Measurements from ENCODE around the gene LRRC70. TPM values are rescaled to one million over a fixed set of nuclear protein-coding genes. Genes with fewer than 3 reads are reported as not detected.
"Not testable (repeated sequence)": the region's sequence is repeated elsewhere in the genome, so short reads cannot be mapped to it uniquely, and the experiment has no call there.

LRRC70 gene
- total RNA-seq, 4 donors from 2014 or later = 0.54 to 10.1 (median 3.5) TPM

DNA sequence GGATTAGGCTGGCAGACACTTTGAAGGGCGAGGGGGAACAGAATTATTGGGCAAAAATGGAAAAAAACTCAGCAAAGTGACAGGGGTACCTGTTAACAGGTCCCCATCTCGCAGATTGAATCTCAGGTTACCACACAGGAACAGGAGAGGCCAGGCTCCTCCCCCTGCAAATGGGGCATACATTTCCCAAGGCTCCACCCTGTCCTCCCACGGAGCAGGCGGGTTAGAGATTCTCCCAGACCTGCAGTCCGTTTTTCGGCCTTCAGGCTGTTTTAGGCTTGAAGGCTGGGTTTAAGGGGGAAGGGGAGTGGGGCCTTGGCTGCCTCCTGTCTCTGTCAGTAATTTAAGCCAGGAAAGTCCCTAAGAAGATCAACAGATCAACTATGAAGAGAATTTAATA lies 42.7 kb downstream of the LRRC70 start:
- 86 to 100% methylated on average over 1 to 6 of the region's 6 CpGs for WGBS, 2 donors (ENCODE audit: low coverage in 1 of 2)
- H3K4me1 ChIP-seq = no peaks in the 10 kb centered on the region

DNA sequence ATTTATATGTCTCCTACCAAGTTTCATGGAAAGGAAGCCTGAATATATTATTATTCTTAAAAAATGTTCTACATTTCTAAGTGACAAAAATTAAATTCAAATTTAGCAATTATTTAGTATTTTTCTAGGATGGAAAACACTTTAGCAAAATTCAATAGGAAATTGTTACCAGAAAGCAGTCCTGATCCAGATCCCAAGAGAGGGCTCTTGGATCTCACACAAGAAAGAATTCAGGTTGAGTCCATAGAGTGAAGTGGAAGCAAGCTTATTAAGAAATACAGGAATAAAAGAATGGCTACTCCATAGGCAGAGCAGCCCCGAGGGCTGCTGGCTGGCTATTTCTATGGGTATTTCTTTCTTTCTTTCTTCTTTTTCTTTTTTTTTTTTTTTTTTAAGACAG lies 44.7 kb downstream of the LRRC70 start:
- no peak for ATAC-seq
- Histone ChIP-seq H3K27ac (no peak overlapping the region), H3K4me1 (no peaks in the 10 kb centered on the region), H3K36me3 (peaks cover 0 to 27% of the 10 kb centered on the region in 2 donors), H3K27me3 (no peaks in the 10 kb centered on the region), H3K9me3 (no peaks in the 10 kb centered on the region), H3K4me3 (no peak overlapping the region)
- WGBS, 2 donors (ENCODE audit: low coverage in 1 of 2) = 80 to 90% methylated on average over 1 of the region's 1 CpG
- TF ChIP-seq POLR2A (IDR thresholded peaks at IDR 0.05) = no peak
- no peak for TF ChIP-seq EP300 (IDR thresholded peaks at IDR 0.05)
- TF ChIP-seq, protein P1, sequence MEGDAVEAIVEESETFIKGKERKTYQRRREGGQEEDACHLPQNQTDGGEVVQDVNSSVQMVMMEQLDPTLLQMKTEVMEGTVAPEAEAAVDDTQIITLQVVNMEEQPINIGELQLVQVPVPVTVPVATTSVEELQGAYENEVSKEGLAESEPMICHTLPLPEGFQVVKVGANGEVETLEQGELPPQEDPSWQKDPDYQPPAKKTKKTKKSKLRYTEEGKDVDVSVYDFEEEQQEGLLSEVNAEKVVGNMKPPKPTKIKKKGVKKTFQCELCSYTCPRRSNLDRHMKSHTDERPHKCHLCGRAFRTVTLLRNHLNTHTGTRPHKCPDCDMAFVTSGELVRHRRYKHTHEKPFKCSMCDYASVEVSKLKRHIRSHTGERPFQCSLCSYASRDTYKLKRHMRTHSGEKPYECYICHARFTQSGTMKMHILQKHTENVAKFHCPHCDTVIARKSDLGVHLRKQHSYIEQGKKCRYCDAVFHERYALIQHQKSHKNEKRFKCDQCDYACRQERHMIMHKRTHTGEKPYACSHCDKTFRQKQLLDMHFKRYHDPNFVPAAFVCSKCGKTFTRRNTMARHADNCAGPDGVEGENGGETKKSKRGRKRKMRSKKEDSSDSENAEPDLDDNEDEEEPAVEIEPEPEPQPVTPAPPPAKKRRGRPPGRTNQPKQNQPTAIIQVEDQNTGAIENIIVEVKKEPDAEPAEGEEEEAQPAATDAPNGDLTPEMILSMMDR (IDR thresholded peaks at IDR 0.05) = no peak
- TF ChIP-seq POLR2AphosphoS5 (IDR thresholded peaks at IDR 0.05) = no peak

More for the DNA sequence above, 42.7 kb downstream of the LRRC70 start:
- no peaks in the 10 kb centered on the region for H3K27me3 ChIP-seq
- no peaks in the 10 kb centered on the region for H3K9me3 ChIP-seq
- no peak overlapping the region for H3K4me3 ChIP-seq
- peaks cover 0 to 7% of the 10 kb centered on the region in 2 donors for H3K36me3 ChIP-seq
- no peak for TF ChIP-seq POLR2AphosphoS5 (IDR thresholded peaks at IDR 0.05)
- TF ChIP-seq EP300 (IDR thresholded peaks at IDR 0.05) = no peak
- TF ChIP-seq, protein P1 (IDR thresholded peaks at IDR 0.05) = no peak
- TF ChIP-seq POLR2A (IDR thresholded peaks at IDR 0.05) = no peak
- H3K27ac ChIP-seq = no peak overlapping the region
- ATAC-seq = no peak

DNA sequence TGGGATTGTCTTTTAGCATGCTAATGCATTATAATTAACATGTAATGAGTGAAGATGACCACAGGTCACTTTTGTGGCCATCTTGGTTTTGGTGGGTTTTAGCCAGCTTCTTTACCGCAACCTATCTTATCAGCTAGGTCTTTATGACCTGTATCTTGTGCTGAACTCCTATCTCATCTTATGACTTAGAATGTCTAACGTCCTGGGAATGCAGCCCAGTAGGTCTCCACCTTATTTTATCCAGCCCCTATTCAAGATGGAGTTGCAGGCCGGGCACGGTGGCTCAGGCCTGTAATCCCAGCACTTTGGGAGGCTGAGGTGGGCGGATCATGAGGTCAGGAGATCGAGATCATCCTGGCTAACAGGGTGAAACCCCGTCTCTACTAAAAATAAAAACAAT lies 45.8 kb downstream of the LRRC70 start:
- not testable (repeated sequence) for H3K27me3 ChIP-seq, H3K9me3 ChIP-seq, ATAC-seq, H3K27ac ChIP-seq, H3K4me3 ChIP-seq, H3K4me1 ChIP-seq
- 95% methylated on average over 4 of the region's 7 CpGs; no CpG with 5 or more reads in 1 of the 2 donors for WGBS, 2 donors (ENCODE audit: low coverage in 1 of 2)
- peaks cover 0 to 38% of the 10 kb centered on the region in 2 donors for H3K36me3 ChIP-seq

DNA sequence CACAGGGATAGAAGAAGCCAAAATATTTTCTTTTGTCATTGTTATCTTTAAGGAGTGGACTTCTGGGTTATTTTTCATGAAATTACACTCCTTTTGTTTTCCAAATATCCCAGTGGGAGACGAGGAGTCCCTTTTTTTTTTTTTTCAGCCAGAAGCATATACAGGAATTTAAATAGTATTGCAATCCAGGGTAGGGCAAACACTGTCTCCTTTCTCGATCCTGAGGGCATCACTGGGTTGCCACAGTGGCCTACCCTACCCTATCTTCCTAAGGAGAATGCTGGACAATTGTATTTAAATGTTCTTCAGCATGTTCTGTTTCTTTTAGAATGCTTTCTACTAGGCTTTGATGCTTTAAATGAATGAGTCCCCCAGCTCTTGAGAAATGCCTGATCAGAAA lies 47.9 kb downstream of the LRRC70 start:
- peaks cover 0 to 50% of the 10 kb centered on the region in 2 donors for H3K36me3 ChIP-seq
- H3K27ac ChIP-seq = no peak overlapping the region
- no peaks in the 10 kb centered on the region for H3K4me1 ChIP-seq
- no peaks in the 10 kb centered on the region for H3K9me3 ChIP-seq
- TF ChIP-seq POLR2A (IDR thresholded peaks at IDR 0.05) (no peak), POLR2AphosphoS5 (IDR thresholded peaks at IDR 0.05) (no peak), EP300 (IDR thresholded peaks at IDR 0.05) (no peak)
- TF ChIP-seq, protein P1 (IDR thresholded peaks at IDR 0.05) = no peak
- H3K27me3 ChIP-seq = no peaks in the 10 kb centered on the region
- WGBS, 2 donors (ENCODE audit: low coverage in 1 of 2) = 86 to 89% methylated on average over 2 of the region's 2 CpGs
- no peak for ATAC-seq
- no peak overlapping the region for H3K4me3 ChIP-seq

DNA sequence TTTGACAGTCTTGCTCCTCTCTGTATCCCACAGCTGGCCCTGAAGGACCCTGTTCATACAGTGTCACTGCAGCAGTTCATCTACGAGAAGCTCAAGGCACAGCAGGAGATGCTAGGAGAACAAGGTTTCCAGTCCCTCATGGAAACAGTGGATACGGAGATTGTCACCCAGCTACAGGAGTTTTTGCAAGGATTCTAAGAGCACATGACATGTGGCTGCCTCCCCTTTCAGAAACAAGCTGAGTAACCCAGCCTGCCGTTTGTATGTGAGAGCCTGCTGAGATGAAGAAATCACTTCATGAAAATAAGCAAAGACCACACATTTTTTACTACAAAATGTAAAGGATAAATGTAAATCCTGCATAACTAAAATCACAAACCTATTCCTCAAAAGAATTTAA lies 48.5 kb downstream of the LRRC70 start:
- TF ChIP-seq, protein P1 (IDR thresholded peaks at IDR 0.05) = no peak
- TF ChIP-seq EP300 (IDR thresholded peaks at IDR 0.05) (no peak), POLR2A (IDR thresholded peaks at IDR 0.05) (no peak), POLR2AphosphoS5 (IDR thresholded peaks at IDR 0.05) (no peak)
- H3K9me3 ChIP-seq = no peaks in the 10 kb centered on the region
- WGBS, 2 donors (ENCODE audit: low coverage in 1 of 2) = 56 to 83% methylated on average over 2 of the region's 3 CpGs
- no peaks in the 10 kb centered on the region for H3K27me3 ChIP-seq
- H3K4me1 ChIP-seq = no peaks in the 10 kb centered on the region
- no peak overlapping the region for H3K4me3 ChIP-seq
- no peak for ATAC-seq
- no peak overlapping the region for H3K27ac ChIP-seq
- H3K36me3 ChIP-seq = peaks cover 0 to 50% of the 10 kb centered on the region in 2 donors
